ENCODE results near the gene SH3PXD2A. TPM values are rescaled to one million over a fixed set of nuclear protein-coding genes. Genes with fewer than 3 reads are reported as not detected.

The SH3PXD2A gene
- total RNA-seq, 1 experiment from 2014 or later: 54.9 TPM

GRCh38 chr10:103768345-103768744, 87.0 kb downstream of the SH3PXD2A start:
- intact Hi-C loops (cut with micrococcal nuclease; ENCODE audit: unreplicated experiment): no loop called here
- Histone ChIP-seq H3K36me3 (ENCODE audit: insufficient read depth, low read length, poor library complexity, severe bottlenecking) (no peaks in the 10 kb centered on the region), H3K4me3 (ENCODE audit: low read depth, low read length, poor library complexity, severe bottlenecking) (no peak overlapping the region), H3K27ac (ENCODE audit: low read depth, low read length, poor library complexity, severe bottlenecking) (no peak overlapping the region), H3K4me1 (ENCODE audit: insufficient read depth, low read length, poor library complexity, severe bottlenecking) (peaks cover 36% of the 10 kb centered on the region), H3K27me3 (replicated peaks; ENCODE audit: insufficient read depth, low read depth, low read length, poor library complexity) (no peaks in the 10 kb centered on the region), H3K9me3 (ENCODE audit: low read depth, low read length, poor library complexity, severe bottlenecking) (no peaks in the 10 kb centered on the region)
- BruUV-seq (replicated peaks): no TSS peak
- TF ChIP-seq CTCF (conservative IDR thresholded peaks at IDR 0.05; ENCODE audit: low read depth, low read length) (no peak), EZH2 (IDR thresholded peaks at IDR 0.05; ENCODE audit: borderline replicate concordance, low read depth, low read length, poor library complexity, severe bottlenecking) (no peak)
- ChIA-PET CTCF (no interaction called here), POLR2A (ENCODE audit: low non-redundant PET) (no interaction called here)
- DNase-seq (ENCODE audit: low spot score): no peak

- ChIA-PET POLR2A (ENCODE audit: low non-redundant PET) (no interaction called here), CTCF (no interaction called here)
- BruUV-seq (replicated peaks): no TSS peak
- Histone ChIP-seq H3K27ac (ENCODE audit: low read depth, low read length, poor library complexity, severe bottlenecking) (no peak overlapping the region), H3K9me3 (ENCODE audit: low read depth, low read length, poor library complexity, severe bottlenecking) (no peaks in the 10 kb centered on the region), H3K36me3 (ENCODE audit: insufficient read depth, low read length, poor library complexity, severe bottlenecking) (no peaks in the 10 kb centered on the region), H3K4me3 (ENCODE audit: low read depth, low read length, poor library complexity, severe bottlenecking) (no peak overlapping the region), H3K4me1 (ENCODE audit: insufficient read depth, low read length, poor library complexity, severe bottlenecking) (peaks cover 37% of the 10 kb centered on the region), H3K27me3 (replicated peaks; ENCODE audit: insufficient read depth, low read depth, low read length, poor library complexity) (no peaks in the 10 kb centered on the region)
- TF ChIP-seq EZH2 (IDR thresholded peaks at IDR 0.05; ENCODE audit: borderline replicate concordance, low read depth, low read length, poor library complexity, severe bottlenecking) (no peak), CTCF (conservative IDR thresholded peaks at IDR 0.05; ENCODE audit: low read depth, low read length) (no peak)
- intact Hi-C loops (cut with micrococcal nuclease; ENCODE audit: unreplicated experiment): no loop called here
- no peak for DNase-seq (ENCODE audit: low spot score)
These were observed 87.6 kb downstream of the SH3PXD2A start for GRCh38 chr10:103767756-103768155.

- ChIA-PET POLR2A (ENCODE audit: low non-redundant PET) (no interaction called here), CTCF (no interaction called here)
- intact Hi-C loops (cut with micrococcal nuclease; ENCODE audit: unreplicated experiment): no loop called here
- no peak for TF ChIP-seq EZH2 (IDR thresholded peaks at IDR 0.05; ENCODE audit: borderline replicate concordance, low read depth, low read length, poor library complexity, severe bottlenecking)
- no peak for TF ChIP-seq CTCF (conservative IDR thresholded peaks at IDR 0.05; ENCODE audit: low read depth, low read length)
- no TSS peak for BruUV-seq (replicated peaks)
- no peak for DNase-seq (ENCODE audit: low spot score)
- no peaks in the 10 kb centered on the region for H3K9me3 ChIP-seq (ENCODE audit: low read depth, low read length, poor library complexity, severe bottlenecking)
- H3K27ac ChIP-seq (ENCODE audit: low read depth, low read length, poor library complexity, severe bottlenecking): no peak overlapping the region
- no peaks in the 10 kb centered on the region for H3K27me3 ChIP-seq (replicated peaks; ENCODE audit: insufficient read depth, low read depth, low read length, poor library complexity)
- H3K36me3 ChIP-seq (ENCODE audit: insufficient read depth, low read length, poor library complexity, severe bottlenecking): no peaks in the 10 kb centered on the region
- peaks cover 29% of the 10 kb centered on the region for H3K4me1 ChIP-seq (ENCODE audit: insufficient read depth, low read length, poor library complexity, severe bottlenecking)
- no peak overlapping the region for H3K4me3 ChIP-seq (ENCODE audit: low read depth, low read length, poor library complexity, severe bottlenecking)
These were observed 88.4 kb downstream of the SH3PXD2A start for GRCh38 chr10:103766751-103767505.
